HG03045 (cell line): Measurements from ENCODE around the gene UTP14A.

Source experiments
- ATAC-seq: cut with Tn5 transposase; IDR thresholded peaks from one replicate; pipeline ENCODE4 v1.9.1; 2021; ENCODE audit warnings: mild to moderate bottlenecking, moderate library complexity; ENCODE audit not compliant: unreplicated experiment

The UTP14A gene

GRCh38 chrX:129940721-129941120 is 34.8 kb downstream of the UTP14A start:
- ATAC-seq = no peak

DNA sequence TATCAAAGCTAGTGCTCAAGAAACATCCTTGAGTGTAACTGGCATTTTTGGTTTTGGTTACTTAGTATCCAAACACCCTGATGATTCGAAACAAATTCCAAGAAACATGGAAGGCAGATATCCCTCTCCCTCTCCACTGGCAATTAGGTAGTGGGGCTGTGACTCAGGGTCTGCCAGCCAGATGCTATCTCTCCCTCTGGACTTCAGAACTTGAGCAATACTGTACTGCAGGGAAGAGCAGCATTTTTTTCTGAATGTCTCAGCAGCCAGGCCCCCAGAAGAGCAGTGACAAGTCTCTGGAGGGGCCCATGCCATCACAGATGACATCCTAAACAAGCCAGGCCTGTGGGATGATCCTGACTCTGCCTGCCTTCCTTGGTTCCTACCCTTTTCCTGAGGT is 39.2 kb downstream of the UTP14A start:
- ATAC-seq = no peak

GRCh38 chrX:129953334-129953648 is 47.3 kb downstream of the UTP14A start:
- no peak for ATAC-seq

- ATAC-seq = no peak
These were observed 47.9 kb downstream of the UTP14A start for GRCh38 chrX:129953881-129954280.

DNA sequence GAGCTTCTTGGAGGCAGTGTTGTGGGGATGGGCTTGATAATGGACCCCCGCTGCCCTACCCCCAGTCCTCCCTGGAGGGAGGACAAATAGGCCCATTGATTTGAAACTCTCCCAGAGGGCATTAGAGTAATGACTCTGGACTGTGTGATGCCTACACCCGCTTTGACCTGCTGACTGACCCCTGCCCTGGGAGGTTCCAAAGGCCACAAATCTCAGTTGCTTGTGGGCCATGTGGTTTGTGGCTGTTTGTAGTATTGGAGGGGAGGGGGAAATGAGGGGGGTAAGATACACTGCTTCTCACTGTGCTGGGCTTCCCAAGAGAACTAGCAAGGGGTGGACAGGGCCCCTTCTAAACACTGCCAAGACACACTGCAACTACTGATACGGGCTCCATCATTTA is 48.8 kb downstream of the UTP14A start:
- no peak for ATAC-seq

GRCh38 chrX:129955682-129956081 is 49.7 kb downstream of the UTP14A start:
- no peak for ATAC-seq

DNA sequence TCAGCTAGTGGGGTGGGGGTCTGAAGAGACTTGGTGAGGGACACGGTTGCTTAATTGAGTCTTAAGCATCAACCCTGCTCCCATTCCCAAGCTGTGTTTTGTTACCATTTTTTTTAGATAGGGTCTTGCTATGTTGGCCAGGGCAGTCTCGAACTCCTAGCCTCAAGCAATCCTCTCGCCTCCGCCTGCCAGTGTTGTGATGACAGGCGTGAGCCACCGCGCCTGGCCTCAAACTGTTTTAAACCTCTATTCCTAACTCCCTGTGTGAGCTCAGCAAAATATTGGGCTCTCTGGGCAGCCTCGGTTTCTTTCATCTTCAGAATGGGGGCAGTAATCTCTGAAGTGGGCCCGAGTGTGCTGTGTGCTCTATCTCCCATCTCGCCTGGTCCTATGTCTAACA is 50.2 kb downstream of the UTP14A start:
- ATAC-seq = no peak

- no peak for ATAC-seq
These were observed 50.8 kb downstream of the UTP14A start for GRCh38 chrX:129956765-129957164.

- peak; percentile 66 for ATAC-seq
These were observed 51.5 kb downstream of the UTP14A start for GRCh38 chrX:129957241-129958082.

- ATAC-seq = no peak
These were observed 52.1 kb downstream of the UTP14A start for GRCh38 chrX:129958083-129958465.

DNA sequence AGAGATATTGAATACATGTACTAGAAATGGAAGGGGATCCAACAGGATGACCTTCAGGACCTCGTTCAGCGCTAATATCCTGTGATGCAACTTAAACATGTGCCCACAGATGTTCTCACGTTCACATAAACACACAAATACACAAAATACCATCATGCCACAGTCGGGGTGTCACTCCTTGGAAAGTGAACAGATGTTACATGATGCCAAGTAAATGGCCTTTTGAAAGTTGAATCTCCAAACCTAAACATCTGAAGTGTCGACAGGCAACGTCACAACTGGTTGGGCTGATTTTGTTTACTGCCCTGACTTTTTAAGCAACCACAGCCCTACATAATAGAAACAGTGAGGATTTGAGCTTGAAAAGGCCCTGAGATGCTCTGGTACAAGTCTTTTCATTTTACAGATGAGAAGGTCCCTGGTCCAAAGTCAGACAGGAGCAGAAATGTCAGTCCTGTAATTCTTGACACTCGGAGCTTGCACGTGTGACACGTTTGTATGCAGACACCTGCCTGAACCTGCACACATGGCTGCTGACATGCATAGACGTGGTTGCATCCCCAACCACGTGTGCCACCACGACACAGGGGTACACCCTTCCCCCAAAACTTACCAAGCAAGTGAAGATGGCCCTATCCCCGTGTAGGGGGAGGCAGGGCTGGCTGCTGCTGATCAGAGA is 53.0 kb downstream of the UTP14A start:
- no peak for ATAC-seq

- ATAC-seq = no peak
These were observed 53.5 kb downstream of the UTP14A start for GRCh38 chrX:129959493-129959832.

- peak; percentile 92 for ATAC-seq
These were observed 55.5 kb downstream of the UTP14A start for GRCh38 chrX:129961180-129962083.

GRCh38 chrX:129963729-129964128 is 57.8 kb downstream of the UTP14A start:
- no peak for ATAC-seq

DNA sequence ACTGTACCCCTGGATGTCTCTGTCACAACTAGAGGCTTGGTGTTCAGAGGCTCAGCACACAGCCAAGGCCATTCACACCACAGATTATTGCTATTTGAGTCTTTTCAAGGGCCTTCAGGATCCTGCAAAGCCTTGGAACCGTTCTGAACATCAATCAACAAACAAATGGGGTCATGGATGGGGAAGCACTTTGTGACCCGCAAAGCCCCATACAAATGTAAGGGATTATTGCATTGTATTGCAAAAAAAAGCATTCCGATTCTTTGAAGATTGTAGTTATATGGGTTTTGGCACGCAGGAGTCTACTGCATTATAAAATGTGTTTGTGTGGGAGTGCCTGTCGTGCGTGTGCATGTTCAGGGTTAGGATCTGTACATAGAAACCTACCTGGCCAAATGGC is 59.2 kb downstream of the UTP14A start:
- ATAC-seq = no peak

- no peak for ATAC-seq
These were observed 63.0 kb downstream of the UTP14A start for GRCh38 chrX:129968968-129969367.

GRCh38 chrX:129976441-129976840 is 70.5 kb downstream of the UTP14A start:
- ATAC-seq = no peak
